Fibroblast of the aortic adventitia (primary cell): Measurements from ENCODE around the gene CYP1A1. TPM values are rescaled to one million over a fixed set of nuclear protein-coding genes. Genes with fewer than 3 reads are reported as not detected.

Source experiments
- DNase-seq: peaks from one replicate; pipeline ENCODE4 v3.0.0-alpha.2; 2010; ENCODE audit warnings: low read depth
- H3K4me3 ChIP-seq: 2 replicates; pipeline ENCODE4 v1.5.1; 2011; ENCODE audit warnings: low read depth, mild to moderate bottlenecking, control low read depth, low read length, moderate library complexity
- CTCF ChIP-seq: IDR thresholded peaks from 2 replicates; pipeline ENCODE4 v1.5.1; 2011; ENCODE audit warnings: mild to moderate bottlenecking, low read length, control low read depth, inconsistent platforms; ENCODE audit not compliant: insufficient read depth
- total RNA-seq: library from RNA; depleted of rRNA; stranded (reverse); fragments of >200 nt; gene quantifications from 2 replicates; pipeline ENCODE4 v1.2.3, GENCODE V29; 2012; ENCODE audit warnings: low replicate concordance

Gene CYP1A1
- total RNA-seq, 1 donor: 0.63 TPM

- TF ChIP-seq CTCF: no peak
- peak overlapping the region; percentile 62 for H3K4me3 ChIP-seq
- peak; percentile 25 for DNase-seq
Observed at GRCh38 chr15:74725845-74726773, 781 bp upstream of the CYP1A1 start.

- DNase-seq: no peak
- H3K4me3 ChIP-seq: no peak overlapping the region
- no peak for TF ChIP-seq CTCF
Observed at GRCh38 chr15:74724570-74725224, 631 bp downstream of the CYP1A1 start.

GRCh38 chr15:74723754-74724334 is 1.5 kb downstream of the CYP1A1 start:
- DNase-seq: peak; percentile 71
- H3K4me3 ChIP-seq: no peak overlapping the region
- TF ChIP-seq CTCF: no peak

GRCh38 chr15:74723187-74723586 is 2.1 kb downstream of the CYP1A1 start:
- no peak for TF ChIP-seq CTCF
- H3K4me3 ChIP-seq: no peak overlapping the region
- DNase-seq: no peak

- no peak overlapping the region for H3K4me3 ChIP-seq
- no peak for DNase-seq
- no peak for TF ChIP-seq CTCF
Observed at GRCh38 chr15:74722591-74722990, 2.7 kb downstream of the CYP1A1 start.

GRCh38 chr15:74716651-74717050 is 8.7 kb downstream of the CYP1A1 start:
- no peak for TF ChIP-seq CTCF
- H3K4me3 ChIP-seq: no peak overlapping the region
- DNase-seq: no peak
